Type B pancreatic cell (in vitro differentiated cells): ENCODE measurements around the gene MRNIP. TPM values are rescaled to one million over a fixed set of nuclear protein-coding genes. Genes with fewer than 3 reads are reported as not detected.

ENCODE experiments used
- DNase-seq: peaks from one replicate; pipeline ENCODE4 v3.0.0; 2021; ENCODE audit warnings: mixed read lengths; ENCODE audit not compliant: unreplicated experiment; ENCODE audit errors: extremely low spot score
- H3K27ac Mint-ChIP-seq: 2 replicates; pipeline ENCODE4 v1.8.0; 2021; ENCODE audit warnings: mild to moderate bottlenecking, mixed read lengths
- H3K27me3 Mint-ChIP-seq: 2 replicates; pipeline ENCODE4 v1.8.0; 2021; ENCODE audit warnings: mixed read lengths
- H3K36me3 Mint-ChIP-seq: 2 replicates; pipeline ENCODE4 v1.8.0; 2021; ENCODE audit warnings: mixed read lengths
- H3K4me1 Mint-ChIP-seq: one replicate; pipeline ENCODE4 v1.8.0; 2021; ENCODE audit warnings: mixed read lengths; ENCODE audit not compliant: unreplicated experiment
- H3K4me3 Mint-ChIP-seq: 2 replicates; pipeline ENCODE4 v1.8.0; 2021; ENCODE audit warnings: mild to moderate bottlenecking, mixed read lengths
- H3K9me3 Mint-ChIP-seq: 2 replicates; pipeline ENCODE4 v1.8.0; 2021; ENCODE audit warnings: mixed read lengths
- CTCF ChIP-seq: fragments of 200-600 bp; sonication (generic); conservative IDR thresholded peaks from 2 replicates; pipeline ENCODE4 v1.5.0; 2021; ENCODE audit warnings: antibody characterized with exemption, mild to moderate bottlenecking
- total RNA-seq: library from RNA; stranded (reverse); gene quantifications from 2 replicates; pipeline ENCODE4 v1.2.1, GENCODE V29; 2021; ENCODE audit warnings: low replicate concordance

Gene MRNIP
- total RNA-seq, 1 donor from 2014 or later: 47.6 TPM

- no peak overlapping the region for H3K4me3 Mint-ChIP-seq
- no peak overlapping the region for H3K27ac Mint-ChIP-seq
- TF ChIP-seq CTCF: no peak
- peaks cover 50% of the 10 kb centered on the region for H3K36me3 Mint-ChIP-seq
- peaks cover 13% of the 10 kb centered on the region for H3K9me3 Mint-ChIP-seq
- no peaks in the 10 kb centered on the region for H3K4me1 Mint-ChIP-seq
- no peak for DNase-seq
- no peaks in the 10 kb centered on the region for H3K27me3 Mint-ChIP-seq
Measured at GRCh38 chr5:179886190-179886911, 27.7 kb upstream of the MRNIP start.

DNA sequence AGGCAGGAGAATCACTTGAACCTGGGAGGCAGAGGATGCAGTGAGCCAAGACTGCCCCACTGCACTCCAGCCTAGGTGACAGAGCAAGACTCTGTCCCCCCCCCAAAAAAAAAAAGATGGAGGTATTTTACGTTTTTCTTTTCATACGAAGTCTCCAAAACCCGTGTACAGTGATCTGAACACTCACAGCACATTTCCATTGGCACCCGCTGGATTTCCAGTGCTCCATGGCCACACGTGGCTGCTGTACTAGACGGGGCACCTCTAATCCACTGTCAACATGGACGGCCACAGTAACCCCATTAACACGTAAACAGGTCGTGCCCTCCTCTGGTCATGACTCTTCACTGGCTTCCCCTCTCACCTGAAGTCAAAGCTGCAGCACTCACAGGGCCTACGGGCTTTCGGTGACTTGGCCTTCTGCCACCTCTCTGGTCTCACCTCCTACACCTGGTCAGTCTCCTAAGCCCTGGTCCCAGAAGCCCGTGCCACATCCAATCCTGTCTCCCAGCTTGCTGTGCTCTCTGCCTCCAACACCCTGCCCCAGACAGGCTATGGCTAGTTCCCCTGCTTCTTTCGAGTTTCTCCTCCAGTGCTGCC lies 27.0 kb upstream of the MRNIP start:
- H3K27ac Mint-ChIP-seq: no peak overlapping the region
- no peak for TF ChIP-seq CTCF
- H3K36me3 Mint-ChIP-seq: peaks cover 52% of the 10 kb centered on the region
- H3K4me3 Mint-ChIP-seq: no peak overlapping the region
- H3K9me3 Mint-ChIP-seq: peaks cover 13% of the 10 kb centered on the region
- no peaks in the 10 kb centered on the region for H3K27me3 Mint-ChIP-seq
- H3K4me1 Mint-ChIP-seq: no peaks in the 10 kb centered on the region
- DNase-seq: no peak

DNA sequence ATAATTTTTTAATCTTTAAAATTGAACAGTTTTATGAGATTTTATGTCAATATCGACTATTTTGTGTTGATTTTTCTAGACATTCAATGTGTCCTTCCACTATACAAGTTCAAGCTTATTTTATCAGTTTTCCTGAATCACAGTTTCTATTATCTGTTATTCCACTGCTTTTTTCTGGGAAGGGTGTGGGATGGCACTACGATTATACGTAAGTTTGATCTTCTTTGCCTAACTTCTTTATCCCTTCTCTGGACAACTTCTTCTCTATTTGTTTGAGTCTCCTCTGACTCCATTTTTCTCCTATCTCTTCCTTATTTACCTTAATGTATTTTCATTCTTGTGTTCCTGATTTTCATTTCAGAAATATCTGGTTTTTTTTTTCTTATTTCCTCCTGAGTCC lies 24.5 kb upstream of the MRNIP start:
- H3K9me3 Mint-ChIP-seq: peaks cover 13% of the 10 kb centered on the region
- no peaks in the 10 kb centered on the region for H3K4me1 Mint-ChIP-seq
- DNase-seq: no peak
- peaks cover 52% of the 10 kb centered on the region for H3K36me3 Mint-ChIP-seq
- H3K27ac Mint-ChIP-seq: no peak overlapping the region
- no peak overlapping the region for H3K4me3 Mint-ChIP-seq
- no peak for TF ChIP-seq CTCF
- H3K27me3 Mint-ChIP-seq: no peaks in the 10 kb centered on the region

DNA sequence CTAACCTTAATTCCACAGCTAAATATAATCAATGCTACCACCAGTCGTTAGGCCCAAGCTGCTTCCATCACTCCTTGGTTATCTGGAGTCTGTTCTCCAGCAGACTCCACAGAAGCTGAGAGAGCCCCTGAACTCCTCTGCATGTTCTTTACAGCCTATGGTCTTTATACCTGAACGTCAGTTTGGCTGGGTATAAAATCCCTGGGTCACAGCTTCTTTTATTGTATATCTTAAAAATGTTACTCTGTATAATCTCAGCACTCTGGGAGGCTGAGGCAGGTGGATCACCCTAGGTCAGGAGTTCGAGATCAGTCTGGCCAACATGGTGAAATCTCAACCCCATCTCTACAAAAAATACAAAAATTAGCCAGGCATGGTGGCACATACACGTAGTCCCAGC lies 23.7 kb upstream of the MRNIP start:
- no peak overlapping the region for H3K27ac Mint-ChIP-seq
- H3K4me1 Mint-ChIP-seq: no peaks in the 10 kb centered on the region
- no peak for DNase-seq
- H3K27me3 Mint-ChIP-seq: no peaks in the 10 kb centered on the region
- H3K4me3 Mint-ChIP-seq: no peak overlapping the region
- H3K36me3 Mint-ChIP-seq: peaks cover 55% of the 10 kb centered on the region
- H3K9me3 Mint-ChIP-seq: peaks cover 13% of the 10 kb centered on the region
- TF ChIP-seq CTCF: no peak

GRCh38 chr5:179880848-179881590 lies 22.4 kb upstream of the MRNIP start:
- Mint-ChIP-seq H3K36me3 (peaks cover 43% of the 10 kb centered on the region), H3K4me1 (no peaks in the 10 kb centered on the region), H3K27ac (no peak overlapping the region), H3K9me3 (peaks cover 12% of the 10 kb centered on the region), H3K4me3 (no peak overlapping the region), H3K27me3 (no peaks in the 10 kb centered on the region)
- TF ChIP-seq CTCF: no peak
- no peak for DNase-seq
